Lower lobe of right lung (tissue), 2 donors: Measurements from ENCODE around the gene POFUT2. TPM values are rescaled to one million over a fixed set of nuclear protein-coding genes. Genes with fewer than 3 reads are reported as not detected.
A peak's percentile ranks its signal among the peaks of the same experiment; 100 is the strongest.

ENCODE experiments used
- ATAC-seq, 2 donors: fragments of 200-7000 bp; cut with Tn5 transposase; one replicate each; pipeline ENCODE4 v1.9.1; 2020 to 2022; ENCODE audit warnings: mild to moderate bottlenecking in 2 of 2, moderate library complexity in 2 of 2
- DNase-seq: peaks from one replicate; pipeline ENCODE4 v3.0.0-alpha.2; 2020
- H3K27ac ChIP-seq: fragments of 200-600 bp; one replicate; pipeline ENCODE4 v1.8.0; 2022
- H3K27me3 ChIP-seq: fragments of 200-600 bp; one replicate; pipeline ENCODE4 v1.8.0; 2022; ENCODE audit warnings: low read depth
- H3K36me3 ChIP-seq: fragments of 200-600 bp; one replicate; pipeline ENCODE4 v1.8.0; 2022; ENCODE audit warnings: mild to moderate bottlenecking
- H3K4me1 ChIP-seq: fragments of 200-600 bp; one replicate; pipeline ENCODE4 v1.8.0; 2022
- H3K4me3 ChIP-seq: fragments of 200-600 bp; one replicate; pipeline ENCODE4 v1.8.0; 2022; ENCODE audit warnings: mild to moderate bottlenecking
- H3K9me3 ChIP-seq: fragments of 200-600 bp; one replicate; pipeline ENCODE4 v1.8.0; 2022
- CTCF ChIP-seq: fragments of 200-600 bp; IDR thresholded peaks from one replicate; pipeline ENCODE4 v1.8.0; 2022; ENCODE audit warnings: antibody characterized with exemption, mild to moderate bottlenecking
- intact Hi-C: fragments of 100-400 bp; cut with DNase I; formaldehyde crosslinking; loops from one replicate; pipeline ENCODE4 v1.11.0; 2022
- total RNA-seq: library from RNA; stranded (reverse); fragmentation: NEBNext Ultra II Directional; extraction: Animal tissue kit (Norgen Biotek cat#: 25700); gene quantifications from one replicate; pipeline ENCODE4 v1.2.1, GENCODE V29; 2021
- donor health status: DM: no; HTN: yes; CAD: no; lungs with severe emphysema.

Gene POFUT2
- total RNA-seq, 1 donor from 2014 or later = 29.1 TPM

- no peaks in the 10 kb centered on the region for H3K36me3 ChIP-seq
- ATAC-seq = no peak
Observed at GRCh38 chr21:45250272-45250671, 37.4 kb downstream of the POFUT2 start.

GRCh38 chr21:45249626-45250025 is 38.1 kb downstream of the POFUT2 start:
- no peak for DNase-seq
- Histone ChIP-seq H3K4me3 (no peak overlapping the region), H3K27ac (no peak overlapping the region), H3K9me3 (no peaks in the 10 kb centered on the region), H3K4me1 (no peaks in the 10 kb centered on the region), H3K36me3 (no peaks in the 10 kb centered on the region), H3K27me3 (peaks cover 35% of the 10 kb centered on the region)
- intact Hi-C loops = no loop called here
- no peak for TF ChIP-seq CTCF
- ATAC-seq = no peak

More at GRCh38 chr21:45250272-45250671, 37.4 kb downstream of the POFUT2 start:
- no peaks in the 10 kb centered on the region for H3K9me3 ChIP-seq
- no peak for DNase-seq
- H3K27ac ChIP-seq = no peak overlapping the region
- H3K4me1 ChIP-seq = no peaks in the 10 kb centered on the region
- no peak overlapping the region for H3K4me3 ChIP-seq
- intact Hi-C loops = no loop called here
- peaks cover 34% of the 10 kb centered on the region for H3K27me3 ChIP-seq
- TF ChIP-seq CTCF = no peak

GRCh38 chr21:45248893-45249381 is 38.8 kb downstream of the POFUT2 start:
- no peak for TF ChIP-seq CTCF
- H3K27me3 ChIP-seq = peaks cover 30% of the 10 kb centered on the region
- no peaks in the 10 kb centered on the region for H3K4me1 ChIP-seq
- no peak for ATAC-seq
- H3K27ac ChIP-seq = no peak overlapping the region
- DNase-seq = no peak
- H3K36me3 ChIP-seq = no peaks in the 10 kb centered on the region
- H3K4me3 ChIP-seq = peak overlapping the region; percentile 27
- intact Hi-C loops = no loop called here
- H3K9me3 ChIP-seq = peaks cover 1% of the 10 kb centered on the region

- peak overlapping the region; percentile 27 for H3K4me3 ChIP-seq
- no peak for TF ChIP-seq CTCF
- ATAC-seq = no peak
- no peaks in the 10 kb centered on the region for H3K36me3 ChIP-seq
- peaks cover 6% of the 10 kb centered on the region for H3K9me3 ChIP-seq
- intact Hi-C loops = no loop called here
- H3K27me3 ChIP-seq = peaks cover 27% of the 10 kb centered on the region
- DNase-seq = no peak
- H3K4me1 ChIP-seq = no peaks in the 10 kb centered on the region
- no peak overlapping the region for H3K27ac ChIP-seq
Observed at GRCh38 chr21:45248301-45248892, 39.3 kb downstream of the POFUT2 start.

GRCh38 chr21:45246386-45247320 is 41.0 kb downstream of the POFUT2 start:
- peaks cover 13% of the 10 kb centered on the region for H3K9me3 ChIP-seq
- H3K27me3 ChIP-seq = peaks cover 14% of the 10 kb centered on the region
- intact Hi-C loops = no loop called here
- H3K4me1 ChIP-seq = no peaks in the 10 kb centered on the region
- H3K4me3 ChIP-seq = no peak overlapping the region
- no peak for TF ChIP-seq CTCF
- H3K36me3 ChIP-seq = no peaks in the 10 kb centered on the region
- no peak for ATAC-seq
- no peak for DNase-seq
- no peak overlapping the region for H3K27ac ChIP-seq
